Nephron progenitor cell (in vitro differentiated cells): ENCODE results near the gene TBXAS1.

Source experiments
- DNase-seq: peaks from one replicate; pipeline ENCODE4 v3.0.0; 2021
- H3K27ac Mint-ChIP-seq: 2 replicates; pipeline ENCODE4 v1.8.0; 2021; ENCODE audit warnings: mild to moderate bottlenecking, moderate library complexity, mixed read lengths
- H3K27me3 Mint-ChIP-seq: 2 replicates; pipeline ENCODE4 v1.8.0; 2021; ENCODE audit warnings: mild to moderate bottlenecking, low read depth, mixed read lengths; ENCODE audit not compliant: poor library complexity
- H3K36me3 Mint-ChIP-seq: 2 replicates; pipeline ENCODE4 v1.8.0; 2021; ENCODE audit warnings: low read depth, mixed read lengths
- H3K4me1 Mint-ChIP-seq: 2 replicates; pipeline ENCODE4 v1.8.0; 2021; ENCODE audit warnings: mixed read lengths
- H3K4me3 Mint-ChIP-seq: 2 replicates; pipeline ENCODE4 v1.8.0; 2021; ENCODE audit warnings: mild to moderate bottlenecking, moderate library complexity, mixed read lengths
- H3K9me3 Mint-ChIP-seq: 2 replicates; pipeline ENCODE4 v1.8.0; 2021; ENCODE audit warnings: mild to moderate bottlenecking, moderate library complexity, mixed read lengths
- CTCF ChIP-seq: fragments of 200-600 bp; sonication (generic); IDR thresholded peaks from 2 replicates; pipeline ENCODE4 v1.5.0; 2021; ENCODE audit warnings: antibody characterized with exemption

The TBXAS1 gene

DNA sequence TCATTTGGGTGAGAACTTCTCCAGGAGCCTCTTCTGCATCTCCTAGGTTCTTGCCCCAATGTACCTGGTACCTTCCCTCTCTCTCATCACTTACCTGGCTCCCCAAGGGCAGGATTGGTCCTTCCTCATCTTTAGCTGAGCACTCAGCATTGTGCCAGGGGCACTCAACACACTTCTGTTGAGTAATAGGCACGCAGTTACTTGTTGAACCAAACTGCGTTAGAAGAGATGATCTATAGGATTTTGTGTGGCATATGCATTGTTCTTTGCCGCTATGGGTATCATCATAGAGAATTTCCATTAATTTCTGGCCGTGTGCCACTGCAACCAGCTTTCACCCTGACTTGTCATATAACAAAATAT, 16.4 kb downstream of the TBXAS1 start:
- Mint-ChIP-seq H3K27me3 (peaks cover 12% of the 10 kb centered on the region), H3K27ac (no peak overlapping the region), H3K4me1 (peaks cover 27% of the 10 kb centered on the region), H3K9me3 (peaks cover 13% of the 10 kb centered on the region), H3K4me3 (no peak overlapping the region), H3K36me3 (no peaks in the 10 kb centered on the region)
- no peak for TF ChIP-seq CTCF
- DNase-seq, result no peak

DNA sequence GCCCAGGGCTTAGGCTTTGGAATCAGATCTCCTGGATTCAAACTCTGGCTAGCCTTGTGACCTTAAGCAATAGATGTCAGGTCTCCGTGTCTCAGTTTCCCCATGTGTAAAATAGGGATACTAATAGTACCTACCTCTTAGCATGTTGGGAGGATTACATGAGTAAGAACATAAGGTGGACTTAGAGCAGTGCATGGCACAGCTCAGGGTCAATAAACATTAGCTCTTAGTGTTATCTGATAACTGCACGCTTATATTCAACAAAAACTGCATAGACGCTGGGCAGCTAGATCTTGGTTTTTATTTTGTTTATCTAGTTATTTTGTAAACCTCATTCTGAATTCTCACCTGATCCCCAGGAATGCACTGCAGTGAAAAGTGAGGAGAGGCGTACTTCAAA, 17.2 kb downstream of the TBXAS1 start:
- Mint-ChIP-seq H3K4me3 (no peak overlapping the region), H3K27ac (no peak overlapping the region), H3K4me1 (peaks cover 27% of the 10 kb centered on the region), H3K36me3 (no peaks in the 10 kb centered on the region), H3K9me3 (peaks cover 13% of the 10 kb centered on the region), H3K27me3 (peaks cover 12% of the 10 kb centered on the region)
- no peak for DNase-seq
- no peak for TF ChIP-seq CTCF

DNA sequence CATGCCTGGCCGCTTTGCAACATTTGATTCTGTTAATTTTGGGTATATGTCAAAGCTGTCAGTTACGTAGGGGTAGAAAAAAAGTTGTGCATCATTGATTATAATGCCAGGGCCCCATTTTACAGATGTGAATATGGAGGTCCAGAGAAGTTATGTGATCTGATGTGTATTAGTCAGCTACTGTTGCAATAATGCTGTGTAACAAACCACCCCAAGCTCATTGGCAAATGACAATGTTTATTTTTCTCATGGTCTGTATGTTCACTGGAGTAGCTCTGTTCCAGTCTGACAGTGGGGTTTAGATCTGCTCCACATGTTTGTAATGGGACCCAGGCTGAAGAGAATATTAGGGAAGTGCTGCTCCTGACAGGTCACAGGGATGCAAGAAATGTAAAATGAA, 19.2 kb downstream of the TBXAS1 start:
- Mint-ChIP-seq H3K27me3 (peaks cover 16% of the 10 kb centered on the region), H3K4me1 (peaks cover 16% of the 10 kb centered on the region), H3K9me3 (peaks cover 13% of the 10 kb centered on the region), H3K27ac (no peak overlapping the region), H3K4me3 (no peak overlapping the region), H3K36me3 (no peaks in the 10 kb centered on the region)
- DNase-seq, result no peak
- TF ChIP-seq CTCF, result no peak

GRCh38 chr7:139850906-139851305, 21.8 kb downstream of the TBXAS1 start:
- Mint-ChIP-seq H3K36me3 (no peaks in the 10 kb centered on the region), H3K4me1 (peaks cover 33% of the 10 kb centered on the region), H3K27me3 (peaks cover 4% of the 10 kb centered on the region), H3K9me3 (peaks cover 18% of the 10 kb centered on the region), H3K4me3 (no peak overlapping the region), H3K27ac (no peak overlapping the region)
- no peak for TF ChIP-seq CTCF
- DNase-seq, result no peak

GRCh38 chr7:139851770-139852481, 22.9 kb downstream of the TBXAS1 start:
- TF ChIP-seq CTCF, result no peak
- peaks cover 27% of the 10 kb centered on the region for H3K4me1 Mint-ChIP-seq
- H3K27ac Mint-ChIP-seq, result no peak overlapping the region
- DNase-seq, result no peak
- no peak overlapping the region for H3K4me3 Mint-ChIP-seq
- H3K9me3 Mint-ChIP-seq, result peaks cover 18% of the 10 kb centered on the region
- H3K36me3 Mint-ChIP-seq, result no peaks in the 10 kb centered on the region
- peaks cover 4% of the 10 kb centered on the region for H3K27me3 Mint-ChIP-seq

DNA sequence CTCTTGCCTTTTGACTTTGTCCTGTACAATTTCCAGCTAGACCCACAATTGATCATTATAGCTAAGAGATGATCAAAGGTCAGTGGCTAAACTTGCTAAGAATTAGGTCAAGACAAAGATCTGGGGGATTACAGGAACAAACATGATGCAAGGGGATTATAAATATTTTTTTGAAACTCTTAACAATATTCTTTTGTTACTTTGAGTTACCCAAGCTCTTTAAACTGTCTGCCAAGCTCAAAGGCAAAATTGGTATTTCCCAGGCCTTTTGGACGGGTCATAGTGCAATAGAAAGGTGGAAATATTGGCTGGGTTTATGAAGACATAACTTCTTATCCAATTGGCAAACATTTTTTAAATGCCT, 23.4 kb downstream of the TBXAS1 start:
- peaks cover 18% of the 10 kb centered on the region for H3K9me3 Mint-ChIP-seq
- DNase-seq, result no peak
- TF ChIP-seq CTCF, result no peak
- peaks cover 24% of the 10 kb centered on the region for H3K4me1 Mint-ChIP-seq
- H3K4me3 Mint-ChIP-seq, result no peak overlapping the region
- no peaks in the 10 kb centered on the region for H3K36me3 Mint-ChIP-seq
- H3K27ac Mint-ChIP-seq, result no peak overlapping the region
- peaks cover 4% of the 10 kb centered on the region for H3K27me3 Mint-ChIP-seq
